ENCODE data around the gene HAND2. TPM values are rescaled to one million over a fixed set of nuclear protein-coding genes. Genes with fewer than 3 reads are reported as not detected.

HAND2 gene
- total and polyA plus RNA-seq, 7 donors, result 0.05 to 0.54 (median 0.13) TPM; not detected in 2

GRCh38 chr4:173573725-173574124, 43.7 kb upstream of the HAND2 start:
- intact Hi-C loops (cut with DNase I), result no loop called here
- Histone ChIP-seq H3K27me3 (ENCODE audit: insufficient read depth in 3 of 3, low read length in 2 of 3) (peaks cover 0 to 5% (median 0%) of the 10 kb centered on the region in 3 donors), H3K9me3 (no peaks in the 10 kb centered on the region), H3K27ac (no peak overlapping the region), H3K36me3 (ENCODE audit: insufficient read depth in 1 of 2, low read depth in 1 of 2) (no peaks in the 10 kb centered on the region), H3K4me3 (no peak overlapping the region), H3K4me1 (no peaks in the 10 kb centered on the region)
- TF ChIP-seq CTCF (IDR thresholded peaks at IDR 0.05), result no peak
- ATAC-seq, result no peak
- 38 to 57% (median 47%) methylated on average over 1 of the region's 1 CpG for WGBS, 3 donors
- no peak for DNase-seq

GRCh38 chr4:173573286-173573685, 43.3 kb upstream of the HAND2 start:
- whole genome bisulfite sequencing, 3 donors, result 40 to 52% (median 48%) methylated on average over 4 of the region's 4 CpGs
- Histone ChIP-seq H3K36me3 (ENCODE audit: insufficient read depth in 1 of 2, low read depth in 1 of 2) (no peaks in the 10 kb centered on the region), H3K4me3 (no peak overlapping the region), H3K27me3 (ENCODE audit: insufficient read depth in 3 of 3, low read length in 2 of 3) (peaks cover 0 to 5% (median 0%) of the 10 kb centered on the region in 3 donors), H3K27ac (no peak overlapping the region), H3K4me1 (no peaks in the 10 kb centered on the region), H3K9me3 (no peaks in the 10 kb centered on the region)
- intact Hi-C loops (cut with DNase I), result no loop called here
- no peak for TF ChIP-seq CTCF (IDR thresholded peaks at IDR 0.05)
- no peak for DNase-seq
- ATAC-seq, result no peak

GRCh38 chr4:173572493-173573129, 42.6 kb upstream of the HAND2 start:
- peaks cover 0 to 5% (median 0%) of the 10 kb centered on the region in 3 donors for H3K27me3 ChIP-seq (ENCODE audit: insufficient read depth in 3 of 3, low read length in 2 of 3)
- DNase-seq (no peak), ATAC-seq (no peak)
- no peak overlapping the region for H3K4me3 ChIP-seq
- TF ChIP-seq CTCF (IDR thresholded peaks at IDR 0.05), result no peak
- no peak overlapping the region for H3K27ac ChIP-seq
- 56 to 61% (median 61%) methylated on average over 3 of the region's 3 CpGs for WGBS, 3 donors
- no peaks in the 10 kb centered on the region for H3K4me1 ChIP-seq
- no peaks in the 10 kb centered on the region for H3K36me3 ChIP-seq (ENCODE audit: insufficient read depth in 1 of 2, low read depth in 1 of 2)
- no peaks in the 10 kb centered on the region for H3K9me3 ChIP-seq
- intact Hi-C loops (cut with DNase I), result no loop called here

- intact Hi-C loops (cut with DNase I), result no loop called here
- WGBS, 3 donors, result 47 to 58% (median 47%) methylated on average over 2 of the region's 2 CpGs
- DNase-seq (no peak), ATAC-seq (no peak)
- no peaks in the 10 kb centered on the region for H3K36me3 ChIP-seq (ENCODE audit: insufficient read depth in 1 of 2, low read depth in 1 of 2)
- H3K4me1 ChIP-seq, result no peaks in the 10 kb centered on the region
- no peak for TF ChIP-seq CTCF (IDR thresholded peaks at IDR 0.05)
- no peaks in the 10 kb centered on the region for H3K9me3 ChIP-seq
- peaks cover 0 to 5% (median 0%) of the 10 kb centered on the region in 3 donors for H3K27me3 ChIP-seq (ENCODE audit: insufficient read depth in 3 of 3, low read length in 2 of 3)
- H3K27ac ChIP-seq, result no peak overlapping the region
- no peak overlapping the region for H3K4me3 ChIP-seq
These were observed 41.6 kb upstream of the HAND2 start for GRCh38 chr4:173571620-173572019.

GRCh38 chr4:173565281-173565680, 35.3 kb upstream of the HAND2 start:
- WGBS, 3 donors, result 69 to 82% (median 75%) methylated on average over 2 of the region's 2 CpGs
- no peak for TF ChIP-seq CTCF (IDR thresholded peaks at IDR 0.05)
- ATAC-seq, result no peak
- intact Hi-C loops (cut with DNase I), result no loop called here
- DNase-seq, result no peak
- H3K9me3 ChIP-seq, result no peaks in the 10 kb centered on the region
- no peaks in the 10 kb centered on the region for H3K27me3 ChIP-seq (ENCODE audit: insufficient read depth in 3 of 3, low read length in 2 of 3)
- no peaks in the 10 kb centered on the region for H3K36me3 ChIP-seq (ENCODE audit: insufficient read depth in 1 of 2, low read depth in 1 of 2)
- no peak overlapping the region for H3K27ac ChIP-seq
- no peaks in the 10 kb centered on the region for H3K4me1 ChIP-seq
- no peak overlapping the region for H3K4me3 ChIP-seq

All from psoas muscle (tissue), 8 donors.